HEK293 (cell line): ENCODE results near the gene RHOU.
A peak's percentile ranks its signal among the peaks of the same experiment; 100 is the strongest.

ENCODE experiments used
- CTCF ChIA-PET: fragments of 350-600 bp; formaldehyde crosslinking; extraction: SDS; loops from one replicate; lab custom pipeline; 2021; ENCODE audit warnings: antibody characterized with exemption; lab: Yijun Ruan, JAX
- POLR2A ChIA-PET: fragments of 300-600 bp; formaldehyde crosslinking; extraction: SDS; loops from one replicate; lab custom pipeline; 2020; ENCODE audit warnings: antibody characterized with exemption, inconsistent platforms; lab: Yijun Ruan, JAX
- H3K27ac ChIP-seq: fragments of 200-500 bp; sonication (Bioruptor generic); 2 replicates; pipeline ENCODE4 v1.5.1; 2014; ENCODE audit warnings: low read depth, low read length, control low read depth, inconsistent platforms; ENCODE audit errors: extremely low read depth
- H3K36me3 ChIP-seq, 2 experiments: fragments of 200-500 bp in 1 of 2; sonication (Bioruptor generic) in 1 of 2; 1 replicate in 1 of 2; 2 replicates in 1 of 2; pipeline ENCODE4 v1.5.1; 2014 to 2017; ENCODE audit warnings: inconsistent platforms in 2 of 2, low read length in 2 of 2; ENCODE audit not compliant: control insufficient read depth in 2 of 2, insufficient read depth in 1 of 2
- H3K4me1 ChIP-seq: fragments of 200-500 bp; sonication (Bioruptor generic); 2 replicates; pipeline ENCODE4 v1.5.1; 2014; ENCODE audit warnings: mild to moderate bottlenecking, low read length, inconsistent platforms; ENCODE audit not compliant: control insufficient read depth, insufficient read depth
- H3K4me3 ChIP-seq: 2 replicates; pipeline ENCODE4 v1.5.1; 2011; ENCODE audit warnings: low read depth, mild to moderate bottlenecking, control low read depth, low read length, moderate library complexity
- H3K9me3 ChIP-seq: fragments of 200-500 bp; sonication (Bioruptor generic); 2 replicates; pipeline ENCODE4 v1.5.1; 2014; ENCODE audit warnings: low read depth, low read length, inconsistent platforms; ENCODE audit not compliant: control insufficient read depth, insufficient read depth
- EGR2 ChIP-seq: fragments of 450-650 bp; formaldehyde crosslinking; IDR thresholded peaks from 2 replicates; pipeline ENCODE4 v1.5.1; 2016; ENCODE audit warnings: low read depth, missing biosample characterization, missing genetic modification characterization
- KLF9 ChIP-seq: fragments of 450-650 bp; formaldehyde crosslinking; IDR thresholded peaks from 2 replicates; pipeline ENCODE4 v1.5.1; 2016; ENCODE audit warnings: missing biosample characterization, missing genetic modification characterization, low read depth
- MZF1 ChIP-seq: fragments of 450-650 bp; formaldehyde crosslinking; IDR thresholded peaks from 2 replicates; pipeline ENCODE4 v1.5.1; 2017; ENCODE audit warnings: missing biosample characterization, missing genetic modification characterization, borderline replicate concordance
- PRDM2 ChIP-seq: fragments of 450-650 bp; formaldehyde crosslinking; IDR thresholded peaks from 2 replicates; pipeline ENCODE4 v1.5.1; 2016; ENCODE audit warnings: missing biosample characterization, missing genetic modification characterization, borderline replicate concordance
- SCRT1 ChIP-seq: fragments of 450-650 bp; formaldehyde crosslinking; IDR thresholded peaks from 2 replicates; pipeline ENCODE4 v1.5.1; 2016; ENCODE audit warnings: missing biosample characterization, missing genetic modification characterization, borderline replicate concordance
- SCRT2 ChIP-seq: fragments of 450-650 bp; formaldehyde crosslinking; IDR thresholded peaks from 2 replicates; pipeline ENCODE4 v1.5.1; 2016; ENCODE audit warnings: missing biosample characterization, missing genetic modification characterization
- SP3 ChIP-seq: fragments of 450-650 bp; formaldehyde crosslinking; IDR thresholded peaks from 2 replicates; pipeline ENCODE4 v1.5.1; 2016; ENCODE audit warnings: missing biosample characterization, missing genetic modification characterization
- SP7 ChIP-seq: fragments of 450-650 bp; formaldehyde crosslinking; IDR thresholded peaks from 2 replicates; pipeline ENCODE4 v1.5.1; 2016; ENCODE audit warnings: missing biosample characterization, missing genetic modification characterization
- YY1 ChIP-seq: fragments of 450-650 bp; formaldehyde crosslinking; IDR thresholded peaks from 2 replicates; pipeline ENCODE4 v1.5.1; 2018; ENCODE audit warnings: missing biosample characterization, missing genetic modification characterization
- ZFHX2 ChIP-seq: fragments of 450-650 bp; formaldehyde crosslinking; conservative IDR thresholded peaks from 2 replicates; pipeline ENCODE4 v1.5.1; 2016; ENCODE audit warnings: missing biosample characterization, missing genetic modification characterization
- ZNF221 ChIP-seq: fragments of 450-650 bp; formaldehyde crosslinking; IDR thresholded peaks from 2 replicates; pipeline ENCODE4 v1.5.1; 2017; ENCODE audit warnings: missing biosample characterization, missing genetic modification characterization, borderline replicate concordance
- ZNF248 ChIP-seq: fragments of 450-650 bp; formaldehyde crosslinking; IDR thresholded peaks from 2 replicates; pipeline ENCODE4 v1.5.1; 2017; ENCODE audit warnings: missing biosample characterization, missing genetic modification characterization
- ZNF292 ChIP-seq: fragments of 450-650 bp; formaldehyde crosslinking; IDR thresholded peaks from 2 replicates; pipeline ENCODE4 v1.5.1; 2016; ENCODE audit warnings: low read depth, missing biosample characterization, missing genetic modification characterization, borderline replicate concordance
- ZNF302 ChIP-seq: fragments of 450-650 bp; formaldehyde crosslinking; IDR thresholded peaks from 2 replicates; pipeline ENCODE4 v1.5.1; 2016; ENCODE audit warnings: missing biosample characterization, missing genetic modification characterization, low read depth
- ZNF544 ChIP-seq: fragments of 450-650 bp; formaldehyde crosslinking; IDR thresholded peaks from 2 replicates; pipeline ENCODE4 v1.5.0; 2017; ENCODE audit warnings: missing biosample characterization, missing genetic modification characterization
- ZNF600 ChIP-seq: fragments of 450-650 bp; formaldehyde crosslinking; IDR thresholded peaks from 2 replicates; pipeline ENCODE4 v1.5.1; 2016; ENCODE audit warnings: missing biosample characterization, missing genetic modification characterization
- TF ChIP-seq, protein P1 (sequence below): fragments of 450-650 bp; formaldehyde crosslinking; IDR thresholded peaks from 2 replicates; pipeline ENCODE4 v1.5.1; 2016; ENCODE audit warnings: missing biosample characterization, missing genetic modification characterization
- TF ChIP-seq, protein P2 (sequence below): fragments of 450-650 bp; formaldehyde crosslinking; IDR thresholded peaks from 2 replicates; pipeline ENCODE4 v1.5.1; 2016; ENCODE audit warnings: missing biosample characterization, missing genetic modification characterization, low read depth
- TF ChIP-seq, protein P3 (sequence below): fragments of 450-650 bp; formaldehyde crosslinking; IDR thresholded peaks from 2 replicates; pipeline ENCODE4 v1.5.1; 2016; ENCODE audit warnings: missing biosample characterization, missing genetic modification characterization, borderline replicate concordance

RHOU gene

GRCh38 chr1:228792601-228793000, 57.3 kb downstream of the RHOU start:
- TF ChIP-seq SCRT1 (tag by site-specific recombination) (peak; percentile 78; the same call in 1 of the 2 replicates), ZNF544 (tag by site-specific recombination) (no peak), ZFHX2 (tag by site-specific recombination) (peak; percentile 43; the same call in 1 of the 2 replicates), ZNF600 (tag by site-specific recombination) (peak; percentile 43; the same call in 1 of the 2 replicates), EGR2 (tag by site-specific recombination) (0 out of 2 replicates have a peak, but pooled peaks have one; percentile 40), SCRT2 (tag by site-specific recombination) (peak; percentile 91)
- TF ChIP-seq, protein P1, sequence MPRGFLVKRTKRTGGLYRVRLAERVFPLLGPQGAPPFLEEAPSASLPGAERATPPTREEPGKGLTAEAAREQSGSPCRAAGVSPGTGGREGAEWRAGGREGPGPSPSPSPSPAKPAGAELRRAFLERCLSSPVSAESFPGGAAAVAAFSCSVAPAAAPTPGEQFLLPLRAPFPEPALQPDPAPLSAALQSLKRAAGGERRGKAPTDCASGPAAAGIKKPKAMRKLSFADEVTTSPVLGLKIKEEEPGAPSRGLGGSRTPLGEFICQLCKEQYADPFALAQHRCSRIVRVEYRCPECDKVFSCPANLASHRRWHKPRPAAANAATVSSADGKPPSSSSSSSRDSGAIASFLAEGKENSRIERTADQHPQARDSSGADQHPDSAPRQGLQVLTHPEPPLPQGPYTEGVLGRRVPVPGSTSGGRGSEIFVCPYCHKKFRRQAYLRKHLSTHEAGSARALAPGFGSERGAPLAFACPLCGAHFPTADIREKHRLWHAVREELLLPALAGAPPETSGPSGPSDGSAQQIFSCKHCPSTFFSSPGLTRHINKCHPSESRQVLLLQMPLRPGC (tag by site-specific recombination): no peak
- Histone ChIP-seq H3K4me3 (no peak overlapping the region), H3K27ac (no peak overlapping the region), H3K36me3 (no peaks in the 10 kb centered on the region), H3K4me1 (peaks cover 8% of the 10 kb centered on the region), H3K9me3 (no peaks in the 10 kb centered on the region)
- ChIA-PET CTCF (no interaction called here), POLR2A (interaction anchor here (1.0 to 1.5 kb wide), 2 partner anchors 10 to 57 kb away, joined by 3 read pairs; partner anchors contain the start of gene RHOU)

- no peak for TF ChIP-seq ZNF248 (tag by site-specific recombination)
- TF ChIP-seq KLF9 (tag by site-specific recombination): no peak
- TF ChIP-seq YY1 (tag by site-specific recombination): no peak
- no peak for TF ChIP-seq ZNF302 (tag by site-specific recombination)
- TF ChIP-seq MZF1 (tag by site-specific recombination): no peak
- no peak for TF ChIP-seq SP3 (tag by site-specific recombination)
- TF ChIP-seq, protein P2, sequence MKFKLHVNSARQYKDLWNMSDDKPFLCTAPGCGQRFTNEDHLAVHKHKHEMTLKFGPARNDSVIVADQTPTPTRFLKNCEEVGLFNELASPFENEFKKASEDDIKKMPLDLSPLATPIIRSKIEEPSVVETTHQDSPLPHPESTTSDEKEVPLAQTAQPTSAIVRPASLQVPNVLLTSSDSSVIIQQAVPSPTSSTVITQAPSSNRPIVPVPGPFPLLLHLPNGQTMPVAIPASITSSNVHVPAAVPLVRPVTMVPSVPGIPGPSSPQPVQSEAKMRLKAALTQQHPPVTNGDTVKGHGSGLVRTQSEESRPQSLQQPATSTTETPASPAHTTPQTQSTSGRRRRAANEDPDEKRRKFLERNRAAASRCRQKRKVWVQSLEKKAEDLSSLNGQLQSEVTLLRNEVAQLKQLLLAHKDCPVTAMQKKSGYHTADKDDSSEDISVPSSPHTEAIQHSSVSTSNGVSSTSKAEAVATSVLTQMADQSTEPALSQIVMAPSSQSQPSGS (tag by site-specific recombination): no peak
- no peak for TF ChIP-seq SP7 (tag by site-specific recombination)
- TF ChIP-seq, protein P3, sequence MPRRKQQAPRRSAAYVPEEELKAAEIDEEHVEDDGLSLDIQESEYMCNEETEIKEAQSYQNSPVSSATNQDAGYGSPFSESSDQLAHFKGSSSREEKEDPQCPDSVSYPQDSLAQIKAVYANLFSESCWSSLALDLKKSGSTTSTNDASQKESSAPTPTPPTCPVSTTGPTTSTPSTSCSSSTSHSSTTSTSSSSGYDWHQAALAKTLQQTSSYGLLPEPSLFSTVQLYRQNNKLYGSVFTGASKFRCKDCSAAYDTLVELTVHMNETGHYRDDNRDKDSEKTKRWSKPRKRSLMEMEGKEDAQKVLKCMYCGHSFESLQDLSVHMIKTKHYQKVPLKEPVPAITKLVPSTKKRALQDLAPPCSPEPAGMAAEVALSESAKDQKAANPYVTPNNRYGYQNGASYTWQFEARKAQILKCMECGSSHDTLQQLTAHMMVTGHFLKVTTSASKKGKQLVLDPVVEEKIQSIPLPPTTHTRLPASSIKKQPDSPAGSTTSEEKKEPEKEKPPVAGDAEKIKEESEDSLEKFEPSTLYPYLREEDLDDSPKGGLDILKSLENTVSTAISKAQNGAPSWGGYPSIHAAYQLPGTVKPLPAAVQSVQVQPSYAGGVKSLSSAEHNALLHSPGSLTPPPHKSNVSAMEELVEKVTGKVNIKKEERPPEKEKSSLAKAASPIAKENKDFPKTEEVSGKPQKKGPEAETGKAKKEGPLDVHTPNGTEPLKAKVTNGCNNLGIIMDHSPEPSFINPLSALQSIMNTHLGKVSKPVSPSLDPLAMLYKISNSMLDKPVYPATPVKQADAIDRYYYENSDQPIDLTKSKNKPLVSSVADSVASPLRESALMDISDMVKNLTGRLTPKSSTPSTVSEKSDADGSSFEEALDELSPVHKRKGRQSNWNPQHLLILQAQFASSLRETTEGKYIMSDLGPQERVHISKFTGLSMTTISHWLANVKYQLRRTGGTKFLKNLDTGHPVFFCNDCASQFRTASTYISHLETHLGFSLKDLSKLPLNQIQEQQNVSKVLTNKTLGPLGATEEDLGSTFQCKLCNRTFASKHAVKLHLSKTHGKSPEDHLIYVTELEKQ: no peak
- no peak for TF ChIP-seq ZNF221 (tag by site-specific recombination)
- TF ChIP-seq PRDM2: no peak
- no peak for TF ChIP-seq ZNF292 (tag by site-specific recombination)
- H3K9me3 ChIP-seq: no peaks in the 10 kb centered on the region
- POLR2A ChIA-PET: no interaction called here
- peaks cover 8% of the 10 kb centered on the region for H3K4me1 ChIP-seq
- H3K27ac ChIP-seq: no peak overlapping the region
- no peaks in the 10 kb centered on the region for H3K36me3 ChIP-seq
- CTCF ChIA-PET: no interaction called here
- no peak overlapping the region for H3K4me3 ChIP-seq
Observed at GRCh38 chr1:228793032-228793431, 57.8 kb downstream of the RHOU start.
